ENCODE measurements around the gene MYD88. TPM values are rescaled to one million over a fixed set of nuclear protein-coding genes. Genes with fewer than 3 reads are reported as not detected.

Gene MYD88
- total RNA-seq, 1 donor from 2014 or later, result 6.9 TPM

DNA sequence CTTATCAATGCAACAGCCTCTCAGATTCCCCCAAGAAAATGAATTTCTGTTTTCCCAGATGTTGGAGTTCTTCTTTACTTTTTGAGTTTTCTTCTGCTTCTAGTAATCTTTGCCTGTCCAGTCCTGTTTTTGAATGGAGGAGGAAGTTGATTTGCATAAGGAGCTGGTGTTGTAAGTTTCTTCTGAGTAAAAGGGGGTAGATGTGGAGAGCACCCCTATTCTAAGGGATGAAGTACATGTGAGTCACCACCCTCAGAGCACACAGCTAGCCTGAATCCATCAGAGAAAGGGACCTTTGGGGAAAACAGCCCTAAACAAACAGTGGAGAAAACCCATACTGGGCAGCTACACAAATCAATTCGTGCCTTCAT is 36.0 kb upstream of the MYD88 start:
- DNase-seq, result no peak

DNA sequence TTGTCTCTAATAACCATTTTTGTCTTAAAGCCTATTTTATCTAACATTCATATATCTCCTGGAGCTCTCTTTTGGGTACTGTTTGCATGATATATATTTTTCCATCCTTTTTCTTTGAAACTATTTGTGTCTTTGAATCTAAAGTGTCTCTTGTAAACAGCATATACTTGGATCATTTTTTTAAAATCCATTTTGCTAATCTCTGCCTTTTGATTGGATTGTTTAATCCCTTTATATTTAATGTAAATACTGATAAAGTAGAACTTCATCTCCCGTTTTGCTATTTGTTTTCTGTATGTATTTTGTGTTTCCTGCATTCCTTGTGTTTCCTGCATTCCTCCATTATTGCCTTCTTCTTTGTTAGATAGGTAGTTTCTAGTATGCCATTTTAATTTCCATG is 32.9 kb upstream of the MYD88 start:
- no peak overlapping the region for H3K4me3 ChIP-seq
- DNase-seq, result no peak
- TF ChIP-seq, protein P1, sequence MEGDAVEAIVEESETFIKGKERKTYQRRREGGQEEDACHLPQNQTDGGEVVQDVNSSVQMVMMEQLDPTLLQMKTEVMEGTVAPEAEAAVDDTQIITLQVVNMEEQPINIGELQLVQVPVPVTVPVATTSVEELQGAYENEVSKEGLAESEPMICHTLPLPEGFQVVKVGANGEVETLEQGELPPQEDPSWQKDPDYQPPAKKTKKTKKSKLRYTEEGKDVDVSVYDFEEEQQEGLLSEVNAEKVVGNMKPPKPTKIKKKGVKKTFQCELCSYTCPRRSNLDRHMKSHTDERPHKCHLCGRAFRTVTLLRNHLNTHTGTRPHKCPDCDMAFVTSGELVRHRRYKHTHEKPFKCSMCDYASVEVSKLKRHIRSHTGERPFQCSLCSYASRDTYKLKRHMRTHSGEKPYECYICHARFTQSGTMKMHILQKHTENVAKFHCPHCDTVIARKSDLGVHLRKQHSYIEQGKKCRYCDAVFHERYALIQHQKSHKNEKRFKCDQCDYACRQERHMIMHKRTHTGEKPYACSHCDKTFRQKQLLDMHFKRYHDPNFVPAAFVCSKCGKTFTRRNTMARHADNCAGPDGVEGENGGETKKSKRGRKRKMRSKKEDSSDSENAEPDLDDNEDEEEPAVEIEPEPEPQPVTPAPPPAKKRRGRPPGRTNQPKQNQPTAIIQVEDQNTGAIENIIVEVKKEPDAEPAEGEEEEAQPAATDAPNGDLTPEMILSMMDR (IDR thresholded peaks at IDR 0.05; ENCODE audit: borderline replicate concordance), result no peak
- peaks cover 14% of the 10 kb centered on the region for H3K27me3 ChIP-seq (ENCODE audit: low read depth)
- H3K9me3 ChIP-seq (replicated peaks), result peaks cover 14% of the 10 kb centered on the region
- H3K36me3 ChIP-seq, result no peaks in the 10 kb centered on the region
- intact Hi-C loops (cut with micrococcal nuclease), result no loop called here
- no peak overlapping the region for H3K27ac ChIP-seq (replicated peaks)
- H3K4me1 ChIP-seq, result no peaks in the 10 kb centered on the region

More for the DNA sequence above, 36.0 kb upstream of the MYD88 start:
- intact Hi-C loops (cut with micrococcal nuclease), result no loop called here
- Histone ChIP-seq H3K27ac (replicated peaks) (no peak overlapping the region), H3K4me3 (no peak overlapping the region), H3K4me1 (no peaks in the 10 kb centered on the region), H3K27me3 (ENCODE audit: low read depth) (peaks cover 45% of the 10 kb centered on the region), H3K36me3 (no peaks in the 10 kb centered on the region), H3K9me3 (replicated peaks) (peaks cover 14% of the 10 kb centered on the region)
- TF ChIP-seq, protein P1 (IDR thresholded peaks at IDR 0.05; ENCODE audit: borderline replicate concordance), result no peak

DNA sequence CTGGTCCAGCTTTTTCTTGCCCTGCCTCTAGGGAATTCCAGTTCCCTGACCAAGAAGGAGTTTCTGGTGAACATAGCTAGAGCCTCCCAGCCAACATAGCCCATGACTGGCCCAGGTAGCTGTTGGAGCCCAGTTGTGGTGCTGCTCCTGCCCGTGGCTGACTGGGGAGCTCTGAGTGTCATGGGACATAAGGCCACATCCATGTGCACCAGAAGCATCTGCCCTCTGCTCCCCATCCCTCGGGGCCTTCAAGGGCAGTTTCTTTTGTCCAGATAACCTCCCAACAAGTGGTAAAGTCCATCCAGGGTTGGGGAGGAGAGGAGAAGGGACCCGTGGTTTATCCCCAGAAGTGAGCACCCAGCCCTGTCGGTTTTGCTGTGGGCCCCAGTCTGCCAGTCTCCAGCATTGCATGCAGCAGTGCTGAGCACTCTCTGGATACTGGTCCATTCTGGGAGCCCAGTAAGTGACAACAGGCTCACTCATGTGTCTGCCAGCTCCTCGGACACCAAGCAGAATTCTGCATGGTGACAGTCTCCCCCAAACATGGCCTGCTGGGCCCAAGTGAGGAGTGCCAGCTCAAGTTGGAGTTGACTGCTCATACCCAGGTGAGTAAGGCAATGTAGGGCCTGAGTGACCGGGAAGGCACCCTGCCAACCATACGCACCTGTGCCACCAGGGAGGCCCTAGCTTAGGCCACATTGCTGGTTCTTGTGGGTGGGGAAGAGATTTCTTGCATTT is 30.4 kb upstream of the MYD88 start:
- Histone ChIP-seq H3K4me3 (no peak overlapping the region), H3K9me3 (replicated peaks) (peaks cover 14% of the 10 kb centered on the region), H3K4me1 (no peaks in the 10 kb centered on the region), H3K36me3 (no peaks in the 10 kb centered on the region), H3K27me3 (ENCODE audit: low read depth) (no peaks in the 10 kb centered on the region), H3K27ac (replicated peaks) (no peak overlapping the region)
- intact Hi-C loops (cut with micrococcal nuclease), result no loop called here
- no peak for DNase-seq
- TF ChIP-seq, protein P1 (IDR thresholded peaks at IDR 0.05; ENCODE audit: borderline replicate concordance), result no peak

DNA sequence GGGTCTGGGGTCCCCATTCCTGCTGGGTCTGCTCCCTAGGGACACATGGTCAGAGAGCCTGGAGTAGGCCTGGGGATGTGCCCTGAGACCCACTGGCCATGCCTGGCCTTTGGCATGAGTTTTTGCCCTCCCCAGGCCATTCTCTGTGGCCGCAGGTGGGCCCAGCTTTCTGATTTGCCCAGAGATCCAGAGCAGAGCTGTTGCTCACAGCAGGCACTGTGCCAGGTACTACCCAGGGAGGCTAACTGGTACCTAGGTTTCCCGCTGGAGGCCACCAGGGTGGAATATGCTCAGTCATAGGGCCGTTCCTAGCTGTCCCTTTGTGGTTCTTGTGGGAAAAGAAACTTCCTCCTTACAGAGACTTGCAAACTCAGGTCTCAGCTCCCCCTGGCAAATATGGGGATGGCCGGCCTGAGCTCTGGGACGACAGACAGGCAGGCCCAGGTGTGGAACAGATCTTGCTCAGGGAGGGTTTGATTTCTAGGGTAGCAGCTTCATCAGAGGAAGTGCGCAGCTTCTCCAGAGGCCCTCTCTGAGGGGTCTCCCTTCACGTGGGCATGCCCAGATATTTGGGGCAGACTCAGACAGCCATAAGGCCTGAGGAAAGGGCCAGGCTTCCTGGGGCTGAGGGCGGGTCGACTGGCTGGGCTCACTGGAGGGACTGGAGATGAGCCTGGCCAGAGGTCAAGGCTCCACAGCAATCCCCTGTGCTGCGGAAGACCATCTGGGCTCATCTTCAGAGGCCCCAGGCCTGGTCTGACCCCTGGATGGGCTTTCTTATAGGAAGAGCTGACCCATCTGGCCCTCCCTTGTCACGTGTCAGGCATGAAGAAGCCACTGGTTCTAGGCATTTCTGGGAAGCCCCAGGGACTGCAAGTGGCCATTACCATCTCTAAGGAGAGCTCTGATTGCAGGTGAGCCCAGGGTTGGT is 29.5 kb upstream of the MYD88 start:
- intact Hi-C loops (cut with micrococcal nuclease), result no loop called here
- TF ChIP-seq, protein P1 (IDR thresholded peaks at IDR 0.05; ENCODE audit: borderline replicate concordance), result no peak
- DNase-seq, result no peak

DNA sequence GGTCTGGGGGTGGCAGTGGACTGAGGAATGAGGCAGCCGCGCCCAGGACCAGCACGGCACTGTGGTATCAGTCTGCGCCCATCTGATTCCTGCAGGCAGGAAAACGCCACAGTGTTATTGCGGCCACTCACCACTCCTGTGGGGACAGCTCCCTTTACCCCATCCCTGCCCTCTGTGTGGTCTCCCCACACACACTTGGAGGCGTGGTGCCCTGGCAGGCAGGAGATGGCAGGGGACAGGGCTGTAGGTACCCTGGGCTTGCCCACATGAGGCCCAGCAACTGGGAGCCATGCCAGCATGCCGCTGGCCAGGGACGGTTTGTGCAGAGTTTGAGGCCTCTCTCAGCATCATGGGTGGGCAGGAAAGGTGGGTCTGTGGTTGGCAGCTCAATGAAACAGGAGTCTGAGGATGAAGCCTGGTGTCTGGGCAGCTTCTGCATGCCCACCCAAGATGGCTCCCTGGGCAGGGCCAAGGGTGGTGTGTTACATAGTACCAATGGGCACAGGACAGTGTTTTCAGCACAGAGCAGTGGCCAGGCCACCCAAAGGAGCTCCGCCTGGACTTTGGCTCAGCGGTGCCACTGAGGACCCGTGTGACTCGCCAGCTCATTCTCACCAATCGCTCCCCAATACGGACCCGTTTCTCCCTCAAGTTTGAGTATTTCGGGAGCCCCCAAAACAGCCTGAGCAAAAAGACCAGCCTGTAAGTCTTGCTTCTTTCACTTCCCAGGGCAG is 28.7 kb upstream of the MYD88 start:
- no peak for DNase-seq
- TF ChIP-seq, protein P1 (IDR thresholded peaks at IDR 0.05; ENCODE audit: borderline replicate concordance), result no peak
- no peak overlapping the region for H3K4me3 ChIP-seq
- intact Hi-C loops (cut with micrococcal nuclease), result no loop called here
- peaks cover 14% of the 10 kb centered on the region for H3K9me3 ChIP-seq (replicated peaks)
- no peaks in the 10 kb centered on the region for H3K36me3 ChIP-seq
- H3K27ac ChIP-seq (replicated peaks), result no peak overlapping the region
- H3K27me3 ChIP-seq (ENCODE audit: low read depth), result no peaks in the 10 kb centered on the region
- H3K4me1 ChIP-seq, result no peaks in the 10 kb centered on the region

More for the DNA sequence above, 29.5 kb upstream of the MYD88 start:
- Histone ChIP-seq H3K36me3 (no peaks in the 10 kb centered on the region), H3K9me3 (replicated peaks) (peaks cover 14% of the 10 kb centered on the region), H3K4me3 (no peak overlapping the region), H3K27ac (replicated peaks) (no peak overlapping the region), H3K27me3 (ENCODE audit: low read depth) (no peaks in the 10 kb centered on the region), H3K4me1 (no peaks in the 10 kb centered on the region)
